Stimulated activated naive B cell treated with anti-CD40 and anti-IgM and Interleukin-4, amounts not matched to agents 10 μg/mL and 1 μg/mL and 100 μg/mL, for 72 hours (primary cell): ENCODE results near the gene MYBPH.

Experiments used
- ATAC-seq, 2 donors: fragments of 150-1000 bp; cut with Tn5 transposase; replicated peaks; 2 replicates each; pipeline ENCODE4 v1.10.0; 2021; ENCODE audit warnings: moderate library complexity in 1 of 2
- DNase-seq: peaks from one replicate; pipeline ENCODE4 v3.0.0; 2021
- H3K27ac Mint-ChIP-seq: one replicate; pipeline ENCODE4 v1.8.0; 2022; ENCODE audit warnings: mild to moderate bottlenecking, mixed read lengths
- H3K27me3 Mint-ChIP-seq, 2 donors: one replicate each; pipeline ENCODE4 v1.8.0; 2022; ENCODE audit warnings: mixed read lengths in 2 of 2
- H3K36me3 Mint-ChIP-seq, 2 donors: one replicate each; pipeline ENCODE4 v1.8.0; 2022; ENCODE audit warnings: mixed read lengths in 2 of 2, mild to moderate bottlenecking in 1 of 2
- H3K4me1 Mint-ChIP-seq, 2 donors: one replicate each; pipeline ENCODE4 v1.8.0; 2022; ENCODE audit warnings: mixed read lengths in 2 of 2, mild to moderate bottlenecking in 1 of 2
- H3K4me3 Mint-ChIP-seq, 2 donors: one replicate each; pipeline ENCODE4 v1.8.0; 2022; ENCODE audit warnings: mild to moderate bottlenecking in 2 of 2, mixed read lengths in 2 of 2, moderate library complexity in 1 of 2
- H3K9me3 Mint-ChIP-seq, 2 donors: one replicate each; pipeline ENCODE4 v1.8.0; 2022; ENCODE audit warnings: mixed read lengths in 2 of 2, mild to moderate bottlenecking in 1 of 2

Gene MYBPH

DNA sequence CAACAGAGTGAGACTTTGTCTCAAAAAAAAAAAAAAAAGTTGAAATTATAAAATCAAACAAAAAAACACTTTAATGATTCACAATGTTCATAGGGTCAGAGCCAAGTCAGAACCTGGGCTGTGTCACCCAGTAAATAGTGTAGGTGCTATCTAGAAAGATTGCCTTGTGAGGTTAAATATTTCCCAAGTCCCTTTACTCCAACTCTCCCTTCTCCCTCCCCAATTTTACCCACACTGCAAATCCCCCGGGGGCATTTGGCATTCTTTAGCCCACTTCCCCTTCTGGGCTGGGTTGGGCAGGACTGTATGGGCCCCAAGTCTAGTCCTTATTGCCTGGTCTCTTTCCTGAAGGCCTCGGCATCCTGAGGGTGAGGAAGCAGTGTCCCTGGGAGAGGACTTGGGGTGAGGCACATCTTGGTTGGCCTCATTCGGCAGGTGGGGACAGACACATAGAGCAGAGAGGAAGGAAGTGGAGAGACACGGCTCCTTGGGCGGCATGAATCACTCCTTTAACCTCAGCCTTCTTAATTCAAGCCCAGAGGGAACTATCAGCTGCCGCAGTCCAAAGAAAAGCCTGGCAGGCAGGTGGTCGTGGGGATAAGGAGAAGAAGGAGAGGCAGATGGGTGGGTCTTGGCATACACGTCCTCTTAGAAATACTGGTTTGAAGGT lies 39.9 kb downstream of the MYBPH start:
- Mint-ChIP-seq H3K4me1 (peaks cover 5 to 14% of the 10 kb centered on the region in 2 donors), H3K27ac (no peak overlapping the region), H3K36me3 (no peaks in the 10 kb centered on the region), H3K9me3 (no peaks in the 10 kb centered on the region), H3K27me3 (peaks cover 0 to 8% of the 10 kb centered on the region in 2 donors), H3K4me3 (no peak overlapping the region)
- ATAC-seq (peak; percentile 80 to 88), DNase-seq (no peak)

DNA sequence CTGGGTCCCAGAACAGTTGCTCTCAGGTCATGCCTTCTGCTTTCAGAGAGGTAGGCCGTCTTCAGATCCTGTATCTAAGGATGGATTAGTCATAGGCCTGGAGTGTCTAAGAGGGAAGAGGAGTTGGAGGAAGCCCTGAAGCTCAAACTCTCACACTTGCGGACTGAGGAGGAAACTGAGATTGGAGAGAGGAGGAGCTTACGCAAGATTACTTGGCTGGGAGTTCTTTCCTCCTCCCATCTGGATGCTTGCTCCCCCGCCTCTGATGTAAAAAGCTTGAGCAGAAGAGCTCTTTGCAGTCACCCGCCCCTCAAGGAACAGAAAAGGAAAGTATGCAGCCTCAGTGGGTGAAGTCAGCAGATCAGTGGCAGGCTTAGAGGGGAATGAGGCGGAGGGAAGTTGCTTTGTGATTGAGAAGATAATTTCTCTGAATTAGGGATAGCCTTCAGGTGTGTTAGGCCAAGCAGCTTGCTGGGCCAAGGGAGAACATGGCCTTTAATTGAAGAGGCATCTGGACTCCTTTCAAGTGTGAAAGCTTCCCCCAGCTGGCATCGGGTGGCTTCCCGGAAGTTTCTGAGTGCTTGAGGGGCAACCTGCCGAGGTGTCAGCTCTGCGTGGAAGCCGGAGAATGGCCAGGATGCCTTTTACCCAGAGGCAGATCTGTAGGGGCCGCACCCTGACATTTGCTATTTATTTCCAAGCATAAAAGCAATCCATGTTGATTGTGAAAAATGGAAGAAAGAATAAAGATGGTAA lies 41.5 kb downstream of the MYBPH start:
- no peak overlapping the region for H3K4me3 Mint-ChIP-seq
- no peak for DNase-seq

DNA sequence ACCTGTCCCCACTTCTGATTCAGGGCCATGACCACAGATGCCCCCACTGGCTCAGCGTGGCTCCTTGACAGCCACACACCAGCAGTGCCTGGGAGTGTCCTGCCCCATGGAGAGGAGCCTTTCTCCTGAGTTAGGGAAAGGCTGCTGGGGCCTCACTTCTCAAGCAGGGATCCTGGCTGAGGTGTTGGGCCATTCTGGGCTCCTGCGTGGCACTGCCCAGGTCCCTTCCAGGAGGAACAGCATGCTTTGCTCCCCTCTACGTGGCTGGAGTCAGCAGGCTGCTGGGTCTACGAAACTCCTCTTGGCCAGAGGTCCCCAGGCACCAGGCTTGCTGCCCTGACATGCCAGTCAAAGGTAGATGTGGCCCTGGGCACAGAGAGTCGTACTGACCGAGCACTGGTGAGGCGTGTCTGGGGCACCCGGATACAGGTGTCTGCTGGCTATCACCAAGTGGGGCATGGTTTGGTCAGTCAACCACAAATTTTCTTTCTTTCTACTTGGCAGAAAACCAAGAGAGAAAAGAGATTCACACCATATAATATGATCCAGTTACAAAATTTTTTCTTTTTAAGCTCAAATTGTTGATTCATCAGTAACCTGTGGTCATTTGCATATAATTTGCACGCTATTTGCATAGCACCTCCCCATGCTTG lies 44.0 kb downstream of the MYBPH start:
- Mint-ChIP-seq H3K4me1 (peaks cover 15 to 30% of the 10 kb centered on the region in 2 donors), H3K9me3 (no peaks in the 10 kb centered on the region), H3K4me3 (no peak overlapping the region), H3K27ac (no peak overlapping the region), H3K36me3 (no peaks in the 10 kb centered on the region), H3K27me3 (peaks cover 26 to 39% of the 10 kb centered on the region in 2 donors)
- no peak for DNase-seq
- ATAC-seq: no peak

More for the DNA sequence above, 41.5 kb downstream of the MYBPH start:
- Mint-ChIP-seq H3K27me3 (peaks cover 4 to 23% of the 10 kb centered on the region in 2 donors), H3K9me3 (no peaks in the 10 kb centered on the region), H3K27ac (no peak overlapping the region), H3K36me3 (no peaks in the 10 kb centered on the region), H3K4me1 (peaks cover 5 to 11% of the 10 kb centered on the region in 2 donors)
- ATAC-seq: no peak

DNA sequence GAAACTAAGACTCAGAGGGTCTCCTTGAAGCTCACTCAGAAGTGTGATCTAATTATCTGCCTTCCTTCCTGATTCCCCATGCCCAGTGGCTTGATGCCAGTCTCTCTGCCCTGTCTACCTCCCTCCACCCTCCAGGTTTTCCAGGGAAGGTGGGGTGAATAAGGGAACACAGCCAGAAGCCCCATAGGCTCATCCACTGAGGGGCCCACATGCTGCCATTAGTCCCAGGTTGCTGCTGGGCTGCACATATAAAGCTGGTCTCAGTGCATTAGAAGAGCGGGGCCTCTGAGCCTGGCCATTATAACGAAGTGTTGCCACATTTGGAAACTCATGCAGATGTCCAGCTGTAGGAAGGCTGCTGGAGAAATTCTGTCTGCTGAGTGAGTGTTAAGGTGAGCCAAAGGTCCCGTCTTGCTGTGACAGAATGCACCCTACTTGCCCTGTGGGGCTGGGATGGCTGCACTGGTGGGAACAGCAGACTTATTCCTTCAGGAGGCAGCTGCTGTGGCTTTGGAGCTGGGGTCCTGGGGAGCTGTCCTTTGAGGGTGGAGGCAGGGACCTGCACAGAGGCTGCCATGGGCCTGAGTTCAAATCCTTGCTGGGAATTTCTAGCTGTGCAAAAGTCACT lies 45.2 kb downstream of the MYBPH start:
- Mint-ChIP-seq H3K9me3 (no peaks in the 10 kb centered on the region), H3K36me3 (no peaks in the 10 kb centered on the region), H3K27me3 (peaks cover 36 to 50% of the 10 kb centered on the region in 2 donors), H3K27ac (no peak overlapping the region), H3K4me3 (no peak overlapping the region), H3K4me1 (peaks cover 14 to 28% of the 10 kb centered on the region in 2 donors)
- ATAC-seq (no peak), DNase-seq (no peak)

DNA sequence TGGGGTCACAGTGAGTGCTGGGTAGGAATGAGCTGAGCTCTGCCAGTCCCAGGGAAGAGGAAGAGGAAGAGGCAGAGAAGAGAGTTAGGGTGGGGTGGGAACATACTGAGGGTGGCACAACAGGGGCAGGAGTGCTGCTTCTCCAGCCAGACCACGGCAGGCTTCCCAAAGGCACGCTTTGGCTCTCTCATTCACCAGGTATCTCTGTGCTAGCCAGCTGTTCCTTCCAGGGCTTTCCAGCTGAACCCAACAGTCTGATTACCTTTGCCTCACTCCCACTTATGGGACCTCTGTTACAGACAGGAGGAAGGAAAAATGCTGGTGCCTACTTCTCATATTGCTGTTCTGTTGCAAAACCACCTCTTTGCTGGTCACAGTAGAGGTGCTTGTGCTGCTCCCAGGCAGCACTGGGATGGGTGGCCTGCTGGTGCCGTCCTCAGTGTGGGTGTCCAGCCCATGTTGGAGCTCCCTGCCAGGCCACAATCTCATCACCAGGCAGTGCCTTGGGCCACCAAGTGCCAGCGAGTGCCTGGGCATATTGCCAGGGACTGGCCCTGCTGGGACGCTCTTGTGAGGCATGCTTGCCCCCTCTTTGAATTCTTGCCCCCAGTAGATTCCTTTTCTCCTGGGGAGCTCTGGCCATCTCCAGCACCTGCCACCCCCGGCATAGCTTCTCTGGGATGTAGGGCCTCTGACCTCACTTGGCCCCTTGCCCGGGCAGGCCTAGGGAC lies 46.0 kb downstream of the MYBPH start:
- H3K27me3 Mint-ChIP-seq: peaks cover 42 to 57% of the 10 kb centered on the region in 2 donors
- no peak overlapping the region for H3K4me3 Mint-ChIP-seq
- peaks cover 14 to 28% of the 10 kb centered on the region in 2 donors for H3K4me1 Mint-ChIP-seq
- no peaks in the 10 kb centered on the region for H3K9me3 Mint-ChIP-seq
- ATAC-seq: no peak
- DNase-seq: no peak
- no peaks in the 10 kb centered on the region for H3K36me3 Mint-ChIP-seq
- no peak overlapping the region for H3K27ac Mint-ChIP-seq

DNA sequence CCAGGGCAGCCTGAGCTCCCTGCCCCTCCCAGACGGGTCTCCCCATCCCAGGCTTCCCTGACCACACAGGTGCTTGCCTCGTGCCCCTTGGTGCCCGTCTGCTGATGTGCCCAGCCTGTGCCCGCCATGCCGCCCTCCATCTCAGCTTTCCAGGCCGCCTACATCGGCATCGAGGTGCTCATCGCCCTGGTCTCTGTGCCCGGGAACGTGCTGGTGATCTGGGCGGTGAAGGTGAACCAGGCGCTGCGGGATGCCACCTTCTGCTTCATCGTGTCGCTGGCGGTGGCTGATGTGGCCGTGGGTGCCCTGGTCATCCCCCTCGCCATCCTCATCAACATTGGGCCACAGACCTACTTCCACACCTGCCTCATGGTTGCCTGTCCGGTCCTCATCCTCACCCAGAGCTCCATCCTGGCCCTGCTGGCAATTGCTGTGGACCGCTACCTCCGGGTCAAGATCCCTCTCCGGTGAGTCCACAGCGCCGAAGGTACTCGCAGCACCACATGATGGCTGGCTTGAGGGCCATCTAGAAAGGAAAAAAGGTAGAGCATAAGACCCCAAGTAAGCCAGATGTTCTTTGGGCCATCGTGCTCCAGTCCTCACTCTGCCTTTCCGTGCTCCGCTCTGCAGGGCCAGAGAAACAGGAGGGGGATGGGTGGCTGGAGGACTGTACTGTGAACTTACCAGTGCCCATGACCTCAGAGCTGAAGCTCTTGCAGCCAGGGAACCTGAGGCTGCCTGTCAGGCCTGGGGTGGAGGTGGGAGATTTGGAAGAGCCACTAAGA lies 46.7 kb downstream of the MYBPH start:
- H3K4me3 Mint-ChIP-seq: no peak overlapping the region
- H3K27me3 Mint-ChIP-seq: peaks cover 50 to 64% of the 10 kb centered on the region in 2 donors
- ATAC-seq (no peak), DNase-seq (no peak)
- H3K36me3 Mint-ChIP-seq: no peaks in the 10 kb centered on the region
- no peak overlapping the region for H3K27ac Mint-ChIP-seq
- peaks cover 14 to 28% of the 10 kb centered on the region in 2 donors for H3K4me1 Mint-ChIP-seq
- H3K9me3 Mint-ChIP-seq: no peaks in the 10 kb centered on the region

DNA sequence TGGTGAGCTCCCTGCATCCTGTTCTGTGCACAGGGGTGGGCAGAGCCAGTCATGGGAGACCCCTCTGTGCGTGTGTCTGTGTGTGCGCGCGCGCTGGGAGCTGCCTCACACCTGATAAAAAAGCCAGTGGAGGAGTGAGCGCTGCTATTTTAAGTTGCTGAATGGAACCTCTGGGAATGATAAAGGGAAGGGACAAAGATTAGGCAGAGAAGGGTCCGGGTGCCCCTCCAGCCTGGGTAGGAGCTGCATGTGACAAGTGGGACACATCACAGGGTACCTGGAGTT lies 47.3 kb downstream of the MYBPH start:
- no peak for DNase-seq
- no peak overlapping the region for H3K4me3 Mint-ChIP-seq
- H3K27me3 Mint-ChIP-seq: peaks cover 53 to 70% of the 10 kb centered on the region in 2 donors
- H3K36me3 Mint-ChIP-seq: no peaks in the 10 kb centered on the region
- ATAC-seq: no peak
- H3K27ac Mint-ChIP-seq: no peak overlapping the region
- H3K9me3 Mint-ChIP-seq: no peaks in the 10 kb centered on the region
- peaks cover 14 to 28% of the 10 kb centered on the region in 2 donors for H3K4me1 Mint-ChIP-seq

DNA sequence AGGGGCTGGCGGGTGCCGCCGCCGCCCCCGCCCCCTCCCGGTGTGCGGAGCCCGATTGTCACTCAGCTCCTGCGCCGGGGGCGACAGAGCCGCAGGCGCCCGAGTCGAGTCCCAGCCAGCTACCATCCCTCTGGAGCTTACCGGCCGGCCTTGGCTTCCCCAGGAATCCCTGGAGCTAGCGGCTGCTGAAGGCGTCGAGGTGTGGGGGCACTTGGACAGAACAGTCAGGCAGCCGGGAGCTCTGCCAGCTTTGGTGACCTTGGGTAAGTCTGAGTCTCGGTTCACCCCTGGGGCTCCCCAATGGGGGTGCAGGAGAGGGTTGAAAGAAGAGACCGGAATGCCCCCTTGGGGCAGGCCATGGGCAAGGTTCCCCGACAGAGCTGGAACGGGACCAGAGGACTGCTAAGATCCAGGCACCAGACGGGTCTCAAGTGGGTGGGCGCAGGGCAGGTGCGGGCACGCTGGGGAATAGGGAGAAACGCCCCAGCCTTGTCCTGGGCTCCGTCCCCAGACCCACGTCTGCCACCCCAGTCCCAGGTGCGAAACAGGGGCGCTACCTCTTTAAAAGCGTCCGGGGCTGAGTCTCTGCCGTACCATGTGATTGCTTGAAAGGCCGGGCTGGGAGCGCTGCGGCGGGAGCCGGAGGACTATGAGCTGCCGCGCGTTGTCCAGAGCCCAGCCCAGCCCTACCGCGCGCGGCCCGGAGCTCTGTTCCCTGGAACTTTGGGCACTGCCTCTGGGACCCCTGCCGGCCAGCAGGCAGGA lies 47.8 kb downstream of the MYBPH start, which contains the start of gene ADORA1:
ADORA1 (plus strand) TSS at position 61 of the 765 bp plus-strand sequence. CDS start 1,116 bp downstream, outside the sequence.
- Mint-ChIP-seq H3K4me3 (peak within 1 kb of the TSS; percentile 57 to 72), H3K27ac (no peak within 1 kb of the TSS), H3K9me3 (no peaks in the 10 kb centered on the region), H3K4me1 (peaks cover 14 to 28% of the 10 kb centered on the region in 2 donors), H3K27me3 (peaks cover 53 to 71% of the 10 kb centered on the region in 2 donors), H3K36me3 (no peaks in the 10 kb centered on the region)
- no peak for DNase-seq
- peak; percentile 76 to 79 for ATAC-seq

DNA sequence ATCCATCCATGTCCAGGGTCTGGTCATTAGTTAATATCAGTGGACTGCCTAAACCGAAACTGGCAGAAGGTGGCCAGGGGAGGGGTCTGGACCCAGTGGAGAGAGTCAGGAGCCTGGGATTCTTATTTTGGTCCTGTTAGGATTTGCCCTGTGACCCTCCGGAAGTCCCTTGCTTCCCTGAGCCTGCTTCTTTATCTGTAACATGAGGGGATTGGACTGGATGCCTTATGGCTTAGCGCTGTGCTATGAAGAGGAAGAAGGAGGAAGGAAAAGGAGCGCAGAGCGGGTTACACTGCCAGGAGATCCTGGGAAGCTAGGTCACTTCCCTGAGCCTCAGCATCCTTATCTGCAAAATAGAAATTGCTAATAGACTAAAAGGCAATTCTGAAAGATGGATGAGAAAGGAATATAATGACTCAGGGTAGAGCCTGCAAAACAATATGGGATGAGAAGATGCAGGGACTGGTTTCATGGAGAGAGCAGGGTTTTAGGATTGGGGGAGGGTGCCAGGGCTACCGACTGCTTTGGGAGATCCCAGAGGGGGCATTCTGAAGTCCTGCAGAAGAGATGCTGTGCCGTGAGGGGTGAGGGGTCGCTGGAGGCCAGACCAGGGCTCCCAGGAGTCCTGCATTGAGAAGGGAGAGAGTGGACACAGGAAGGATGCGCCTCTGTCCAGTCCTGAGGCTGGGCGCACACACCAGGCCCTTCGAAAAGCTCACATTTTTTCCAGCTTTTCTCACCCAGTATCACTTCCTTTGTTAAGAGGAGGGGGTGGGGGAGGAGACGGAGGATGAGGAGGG lies 48.6 kb downstream of the MYBPH start:
- no peak for DNase-seq
- peaks cover 56 to 78% of the 10 kb centered on the region in 2 donors for H3K27me3 Mint-ChIP-seq
- no peaks in the 10 kb centered on the region for H3K9me3 Mint-ChIP-seq
- peak overlapping the region; percentile 23 to 54 for H3K4me3 Mint-ChIP-seq
- no peaks in the 10 kb centered on the region for H3K36me3 Mint-ChIP-seq
- no peak overlapping the region for H3K27ac Mint-ChIP-seq
- peaks cover 14 to 28% of the 10 kb centered on the region in 2 donors for H3K4me1 Mint-ChIP-seq
- ATAC-seq: no peak

DNA sequence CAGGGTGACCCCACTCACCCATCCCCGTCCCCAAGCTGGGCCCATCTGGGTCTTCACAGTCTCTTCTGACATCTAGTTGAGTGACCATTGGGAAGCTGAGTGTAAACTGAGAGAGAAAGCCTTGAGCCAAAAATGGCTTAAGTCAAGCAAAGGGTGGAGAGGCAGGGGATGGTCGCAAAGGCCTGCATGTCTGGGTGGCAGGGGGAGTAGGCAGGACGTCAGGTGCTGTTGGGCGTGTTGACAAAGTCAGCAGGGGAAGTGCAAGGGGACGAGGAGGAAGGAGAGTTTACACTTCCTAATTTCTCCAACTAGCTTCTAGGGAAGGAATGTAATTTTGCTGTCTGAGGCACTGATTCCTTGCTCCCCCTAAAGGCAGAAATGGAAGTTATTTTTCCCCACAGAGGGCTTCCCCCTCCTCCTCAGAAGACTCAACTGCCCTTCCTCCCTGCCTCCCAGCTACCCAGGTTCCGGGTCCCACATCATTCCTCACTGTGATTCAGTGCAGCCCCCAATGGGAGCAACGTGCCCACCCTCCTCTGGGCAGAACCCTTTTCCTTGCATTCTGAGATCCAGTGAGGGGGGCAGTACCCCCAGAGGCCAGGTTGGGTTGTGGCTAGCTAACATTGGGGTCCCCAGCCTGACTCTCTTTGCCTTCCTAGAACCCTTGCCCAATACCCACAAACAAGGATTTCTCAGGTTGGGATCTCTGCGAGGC lies 49.3 kb downstream of the MYBPH start:
- Mint-ChIP-seq H3K27me3 (peaks cover 63 to 86% of the 10 kb centered on the region in 2 donors), H3K4me3 (no peak overlapping the region), H3K27ac (no peak overlapping the region), H3K4me1 (peaks cover 14 to 34% of the 10 kb centered on the region in 2 donors), H3K9me3 (no peaks in the 10 kb centered on the region), H3K36me3 (no peaks in the 10 kb centered on the region)
- ATAC-seq (no peak), DNase-seq (no peak)

DNA sequence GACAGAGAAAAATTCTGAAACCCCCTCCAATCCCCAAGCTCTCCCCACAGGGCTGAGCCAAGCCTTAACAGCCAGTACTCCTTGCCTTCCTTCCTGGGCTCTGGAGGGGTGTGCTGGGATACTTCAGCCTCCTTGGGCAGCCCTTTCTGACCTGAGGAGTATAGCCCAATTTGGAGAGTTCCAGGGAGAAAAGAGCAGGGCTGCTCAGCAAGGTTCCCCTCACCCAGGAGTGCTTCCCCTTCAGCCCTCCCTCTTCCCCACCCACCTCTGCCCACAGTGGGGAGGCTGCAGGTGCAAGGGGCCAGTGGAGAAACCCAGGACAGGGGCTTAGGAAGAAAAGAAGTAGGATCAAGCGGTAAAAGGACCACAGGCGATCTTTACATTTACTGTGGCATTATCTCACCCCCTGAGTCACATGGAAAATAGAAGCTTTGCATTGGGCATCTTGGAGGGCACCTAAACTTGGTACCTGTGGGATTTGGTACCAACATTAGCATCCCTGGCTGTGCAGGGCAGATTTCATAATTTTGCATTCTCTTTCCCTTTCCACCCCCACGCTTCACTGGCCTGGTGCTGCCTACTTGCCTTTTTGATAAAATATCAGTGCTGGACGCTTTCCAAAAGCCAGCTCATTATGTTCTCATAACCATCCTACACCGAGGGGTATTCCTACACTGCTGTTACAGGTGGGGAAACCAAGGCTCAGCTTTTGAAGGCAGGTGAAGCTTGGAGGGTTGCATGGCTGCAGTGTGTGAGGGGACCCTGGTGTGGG lies 50.9 kb downstream of the MYBPH start:
- H3K4me3 Mint-ChIP-seq: no peak overlapping the region
- no peak overlapping the region for H3K27ac Mint-ChIP-seq
- no peaks in the 10 kb centered on the region for H3K36me3 Mint-ChIP-seq
- H3K4me1 Mint-ChIP-seq: peaks cover 14 to 34% of the 10 kb centered on the region in 2 donors
- H3K27me3 Mint-ChIP-seq: peaks cover 73 to 93% of the 10 kb centered on the region in 2 donors
- no peaks in the 10 kb centered on the region for H3K9me3 Mint-ChIP-seq
- ATAC-seq: no peak
- no peak for DNase-seq
